ENCODE results near the gene FFAR4.

DNA sequence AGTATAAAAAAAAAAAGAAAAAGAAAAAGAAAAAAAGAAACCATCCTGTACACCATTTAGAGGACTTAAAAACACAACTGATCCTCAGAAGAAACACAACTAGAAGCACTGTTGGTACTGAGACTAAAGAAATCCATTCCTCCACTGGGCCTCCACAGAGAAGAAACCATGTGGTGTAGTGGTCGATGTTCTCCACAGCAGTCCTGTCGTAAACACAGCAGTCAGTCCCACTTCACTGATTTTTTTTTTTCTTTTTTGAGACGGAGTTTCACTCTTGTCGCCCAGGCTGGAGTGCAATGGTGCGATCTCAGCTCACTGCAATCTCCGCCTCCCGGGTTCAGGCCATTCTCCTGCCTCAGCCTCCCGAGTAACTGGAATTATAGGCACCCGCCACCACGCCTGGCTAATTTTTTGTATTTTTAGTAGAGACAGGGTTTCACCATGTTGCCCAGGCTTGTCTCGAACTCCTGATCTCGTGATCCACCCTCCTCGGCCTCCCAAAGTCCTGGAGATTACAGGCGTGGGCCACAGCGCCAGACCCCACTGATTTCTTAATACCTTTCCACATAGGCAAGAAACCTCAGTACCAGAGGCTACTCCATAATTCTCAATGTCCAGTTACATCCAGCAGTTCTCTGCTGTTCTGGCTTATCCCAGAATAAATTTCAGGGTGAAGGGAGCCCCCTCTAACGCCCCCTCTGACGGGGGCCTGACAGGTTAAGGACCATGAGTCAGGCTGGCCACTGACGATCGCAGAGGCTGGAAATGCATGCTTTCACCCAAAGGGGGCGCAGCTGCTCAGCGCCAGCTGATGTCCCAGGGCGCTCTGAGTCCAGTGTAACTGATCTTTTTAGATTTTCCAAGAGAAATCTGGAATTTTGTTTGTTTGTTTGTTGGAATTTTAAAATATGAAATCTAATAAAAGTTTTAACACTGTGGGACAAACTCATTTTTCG, 24.8 kb upstream of the FFAR4 start:
- TF ChIP-seq POLR2A (IDR thresholded peaks at IDR 0.05; ENCODE audit: low read depth) (no peak), CTCF (IDR thresholded peaks at IDR 0.05) (peak; percentile 66 to 87 (median 75))

All from esophagus muscularis mucosa (tissue), 3 donors.